Loucy (cell line): ENCODE data around the gene NTNG1.

ENCODE experiments used
- H2AFZ ChIP-seq: fragments of 200-600 bp; sonication (generic); 2 replicates; pipeline ENCODE4 v1.6.0; 2016; ENCODE audit warnings: antibody characterized with exemption, mild to moderate bottlenecking, low read length, moderate library complexity
- H3F3A ChIP-seq: fragments of 200-600 bp; 2 replicates; pipeline ENCODE4 v1.6.0; 2016; ENCODE audit warnings: antibody characterized with exemption, low read depth, mild to moderate bottlenecking
- H3K27me3 ChIP-seq: fragments of 200-600 bp; sonication (generic); 2 replicates; pipeline ENCODE4 v1.6.1; 2014; ENCODE audit warnings: low read length, mild to moderate bottlenecking; ENCODE audit not compliant: insufficient read depth, poor library complexity, severe bottlenecking
- H3K36me3 ChIP-seq: fragments of 200-600 bp; sonication (generic); 2 replicates; pipeline ENCODE4 v1.6.1; 2016; ENCODE audit warnings: low read length; ENCODE audit not compliant: insufficient read depth
- H3K4me1 ChIP-seq: fragments of 200-600 bp; sonication (generic); 2 replicates; pipeline ENCODE4 v1.5.1; 2014; ENCODE audit warnings: low read length, mild to moderate bottlenecking; ENCODE audit not compliant: insufficient read depth, poor library complexity, severe bottlenecking
- H3K4me2 ChIP-seq: fragments of 200-600 bp; sonication (generic); 2 replicates; pipeline ENCODE4 v1.6.0; 2014; ENCODE audit warnings: antibody characterized with exemption, low read length, low read depth, mild to moderate bottlenecking; ENCODE audit not compliant: poor library complexity, severe bottlenecking
- H3K4me3 ChIP-seq: fragments of 200-600 bp; sonication (generic); 2 replicates; pipeline ENCODE4 v1.5.1; 2014; ENCODE audit warnings: low read length, mild to moderate bottlenecking, mixed read lengths; ENCODE audit not compliant: poor library complexity, severe bottlenecking
- H3K79me2 ChIP-seq: fragments of 200-600 bp; sonication (generic); 2 replicates; pipeline ENCODE4 v1.6.1; 2014; ENCODE audit warnings: low read length; ENCODE audit not compliant: insufficient read depth
- H3K9ac ChIP-seq: fragments of 200-600 bp; sonication (generic); 2 replicates; pipeline ENCODE4 v1.6.0; 2014; ENCODE audit warnings: mild to moderate bottlenecking, low read depth, low read length, moderate library complexity; ENCODE audit not compliant: poor library complexity, severe bottlenecking
- H3K9me2 ChIP-seq: fragments of 200-600 bp; sonication (generic); replicated peaks from 2 replicates; pipeline ENCODE4 v1.6.1; 2016; ENCODE audit warnings: low read depth, low read length, mixed read lengths
- H3K9me3 ChIP-seq: fragments of 200-600 bp; sonication (generic); 2 replicates; pipeline ENCODE4 v1.6.1; 2014; ENCODE audit warnings: mild to moderate bottlenecking, antibody characterized with exemption, low read length, low read depth; ENCODE audit not compliant: insufficient read depth
- H4K20me1 ChIP-seq: fragments of 200-600 bp; sonication (generic); 2 replicates; pipeline ENCODE4 v1.6.0; 2014; ENCODE audit warnings: antibody characterized with exemption, low read length, mild to moderate bottlenecking; ENCODE audit not compliant: insufficient read depth, poor library complexity, severe bottlenecking
- EZH2phosphoT487 ChIP-seq: fragments of 200-600 bp; IDR thresholded peaks from 2 replicates; pipeline ENCODE4 v1.6.1; 2018; ENCODE audit warnings: antibody characterized with exemption, mild to moderate bottlenecking, moderate library complexity, borderline replicate concordance
- TF ChIP-seq, protein P1 (sequence below): fragments of 200-600 bp; sonication (generic); conservative IDR thresholded peaks from 2 replicates; pipeline ENCODE4 v1.5.1; 2014; ENCODE audit warnings: mild to moderate bottlenecking, antibody characterized with exemption, low read length

Gene NTNG1

DNA sequence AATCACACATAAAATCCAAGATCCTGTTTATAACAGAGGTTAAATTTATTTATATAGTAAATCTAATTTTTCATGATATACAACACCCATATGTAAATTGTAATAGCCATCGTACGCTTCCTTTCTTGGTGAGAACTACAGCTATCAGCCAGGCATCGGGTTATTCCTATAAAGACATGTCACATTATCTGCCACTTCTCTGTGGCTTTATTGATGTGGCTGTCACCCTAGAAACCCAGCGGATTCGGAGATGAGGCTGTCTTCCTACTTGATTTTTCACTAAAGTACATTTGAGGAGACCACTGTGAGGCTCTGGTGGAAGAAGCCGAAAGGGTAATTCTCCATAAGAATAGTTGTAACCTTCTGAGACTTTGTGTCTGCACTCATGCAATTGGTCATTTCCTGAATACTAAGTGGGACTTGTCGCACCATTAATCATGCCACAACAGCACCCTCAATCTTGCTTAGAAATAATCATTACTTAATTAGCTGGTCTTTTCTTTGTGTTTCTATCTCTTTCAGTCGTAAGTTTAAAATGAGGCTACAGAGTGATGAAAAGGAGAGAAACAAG is 106.0 kb downstream of the NTNG1 start:
- Histone ChIP-seq H3K4me1 (peaks cover 8% of the 10 kb centered on the region), H3K9me2 (no peaks in the 10 kb centered on the region), H2AFZ (no peak overlapping the region), H3K36me3 (no peaks in the 10 kb centered on the region), H3F3A (no peaks in the 10 kb centered on the region), H3K27me3 (no peaks in the 10 kb centered on the region), H3K4me3 (no peak overlapping the region), H3K79me2 (no peaks in the 10 kb centered on the region), H3K4me2 (no peak overlapping the region), H4K20me1 (no peaks in the 10 kb centered on the region), H3K9ac (no peak overlapping the region), H3K9me3 (no peaks in the 10 kb centered on the region)
- TF ChIP-seq, protein P1, sequence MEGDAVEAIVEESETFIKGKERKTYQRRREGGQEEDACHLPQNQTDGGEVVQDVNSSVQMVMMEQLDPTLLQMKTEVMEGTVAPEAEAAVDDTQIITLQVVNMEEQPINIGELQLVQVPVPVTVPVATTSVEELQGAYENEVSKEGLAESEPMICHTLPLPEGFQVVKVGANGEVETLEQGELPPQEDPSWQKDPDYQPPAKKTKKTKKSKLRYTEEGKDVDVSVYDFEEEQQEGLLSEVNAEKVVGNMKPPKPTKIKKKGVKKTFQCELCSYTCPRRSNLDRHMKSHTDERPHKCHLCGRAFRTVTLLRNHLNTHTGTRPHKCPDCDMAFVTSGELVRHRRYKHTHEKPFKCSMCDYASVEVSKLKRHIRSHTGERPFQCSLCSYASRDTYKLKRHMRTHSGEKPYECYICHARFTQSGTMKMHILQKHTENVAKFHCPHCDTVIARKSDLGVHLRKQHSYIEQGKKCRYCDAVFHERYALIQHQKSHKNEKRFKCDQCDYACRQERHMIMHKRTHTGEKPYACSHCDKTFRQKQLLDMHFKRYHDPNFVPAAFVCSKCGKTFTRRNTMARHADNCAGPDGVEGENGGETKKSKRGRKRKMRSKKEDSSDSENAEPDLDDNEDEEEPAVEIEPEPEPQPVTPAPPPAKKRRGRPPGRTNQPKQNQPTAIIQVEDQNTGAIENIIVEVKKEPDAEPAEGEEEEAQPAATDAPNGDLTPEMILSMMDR, result no peak
- TF ChIP-seq EZH2phosphoT487, result no peak

DNA sequence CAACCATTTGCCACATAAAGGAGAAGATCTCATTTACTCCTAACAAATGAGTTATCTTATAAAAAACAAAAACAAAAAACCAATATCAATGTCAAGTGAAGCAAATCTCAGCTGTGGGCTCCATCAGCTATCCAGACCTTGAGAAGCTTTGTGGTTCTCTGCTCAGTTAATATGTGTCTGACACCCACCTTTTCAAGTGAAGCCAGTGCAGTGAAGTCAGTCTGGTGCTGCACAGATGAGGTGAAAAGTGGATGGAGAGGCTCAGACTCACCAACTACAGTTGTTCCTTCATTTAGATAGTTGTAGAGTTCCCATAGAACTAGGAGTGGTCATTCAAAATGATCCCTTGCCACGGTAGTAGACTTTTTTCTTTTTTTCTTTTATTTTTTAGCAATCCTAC is 106.8 kb downstream of the NTNG1 start:
- Histone ChIP-seq H3K9ac (no peak overlapping the region), H3K4me2 (no peak overlapping the region), H3K36me3 (no peaks in the 10 kb centered on the region), H3K4me3 (no peak overlapping the region), H3K27me3 (no peaks in the 10 kb centered on the region), H4K20me1 (no peaks in the 10 kb centered on the region), H3K9me3 (no peaks in the 10 kb centered on the region), H3K4me1 (peaks cover 8% of the 10 kb centered on the region), H3K79me2 (no peaks in the 10 kb centered on the region), H2AFZ (no peak overlapping the region), H3F3A (no peaks in the 10 kb centered on the region), H3K9me2 (no peaks in the 10 kb centered on the region)
- TF ChIP-seq EZH2phosphoT487, result no peak
- TF ChIP-seq, protein P1, result no peak

DNA sequence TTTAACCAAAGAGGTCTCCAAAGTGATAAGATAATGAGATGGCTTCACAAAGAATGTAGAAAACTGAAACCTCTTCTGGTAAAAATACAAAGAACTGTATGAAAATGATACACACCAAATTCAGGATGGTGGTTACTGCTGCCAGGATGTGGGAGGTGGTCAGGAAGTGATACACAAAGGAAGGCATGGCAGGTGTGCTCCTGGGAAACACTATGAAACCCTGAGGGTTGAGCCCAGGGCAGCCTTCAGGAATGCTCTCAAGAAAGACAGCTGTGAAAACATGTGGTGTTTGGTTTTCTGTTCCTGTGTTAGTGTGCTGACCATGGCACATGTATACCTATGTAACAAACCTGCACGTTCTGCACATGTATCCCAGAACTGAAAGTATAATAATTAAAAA is 109.3 kb downstream of the NTNG1 start:
- H3F3A ChIP-seq, result no peaks in the 10 kb centered on the region

More for the DNA sequence above, 109.3 kb downstream of the NTNG1 start:
- Histone ChIP-seq H3K79me2 (no peaks in the 10 kb centered on the region), H3K9me3 (no peaks in the 10 kb centered on the region), H3K9me2 (no peaks in the 10 kb centered on the region), H3K36me3 (no peaks in the 10 kb centered on the region), H3K9ac (no peak overlapping the region), H3K4me3 (no peak overlapping the region), H4K20me1 (no peaks in the 10 kb centered on the region), H3K27me3 (no peaks in the 10 kb centered on the region), H3K4me2 (peak overlapping the region; percentile 18), H3K4me1 (peaks cover 8% of the 10 kb centered on the region), H2AFZ (peak overlapping the region; percentile 31; the same call in 1 of the 2 replicates)
- TF ChIP-seq, protein P1, result no peak
- no peak for TF ChIP-seq EZH2phosphoT487
